SK-N-DZ (cell line): Measurements from ENCODE around the gene ZNF71. TPM values are rescaled to one million over a fixed set of nuclear protein-coding genes. Genes with fewer than 3 reads are reported as not detected.

Source experiments
- DNase-seq: peaks from one replicate; pipeline ENCODE4 v3.0.0-alpha.2; 2015; ENCODE audit warnings: low spot score
- polyA plus RNA-seq, 2 experiments: library from polyadenylated mRNA; depleted of rRNA; stranded (reverse); fragments of >200 nt; gene quantifications; 2 replicates each; pipeline ENCODE4 v1.2.3, GENCODE V29; 2014

Gene ZNF71
- 10.0 and 10.5 TPM in 2 replicates for polyA plus RNA-seq (2014; cell fraction: cytosol; rRNA removed)
- 7.3 and 8.4 TPM in 2 replicates for polyA plus RNA-seq (2014; cell fraction: nucleus; rRNA removed)

- DNase-seq, result peak; percentile 79
Observed at GRCh38 chr19:56594783-56595547, at the start of gene ZNF71. TSS of gene ZNF71 (plus strand) at chr19:56595302. CDS start at chr19:56601559, 6,257 bp downstream.

GRCh38 chr19:56547535-56547934 lies 47.6 kb upstream of the ZNF71 start:
- DNase-seq, result no peak

- no peak for DNase-seq
Observed at GRCh38 chr19:56554272-56554869, 40.7 kb upstream of the ZNF71 start.

GRCh38 chr19:56562766-56563165 lies 32.3 kb upstream of the ZNF71 start:
- DNase-seq, result no peak

GRCh38 chr19:56566904-56567273 lies 28.2 kb upstream of the ZNF71 start:
- DNase-seq, result peak; percentile 63

- DNase-seq, result peak; percentile 86
Observed at GRCh38 chr19:56567274-56568120, 27.6 kb upstream of the ZNF71 start, which contains the start of gene ZNF470. TSS of gene ZNF470 (plus strand) at chr19:56567468. CDS start at chr19:56570312, 2,844 bp downstream.

- DNase-seq, result no peak
Observed at GRCh38 chr19:56572589-56572988, 22.5 kb upstream of the ZNF71 start.

- no peak for DNase-seq
Observed at GRCh38 chr19:56573914-56574313, 21.2 kb upstream of the ZNF71 start.

- DNase-seq, result no peak
Observed at GRCh38 chr19:56577719-56578602, 17.1 kb upstream of the ZNF71 start.

GRCh38 chr19:56594446-56594782 lies 688 bp upstream of the ZNF71 start:
- DNase-seq, result no peak

- DNase-seq, result no peak
Observed at GRCh38 chr19:56595548-56595899, 422 bp downstream of the ZNF71 start.

GRCh38 chr19:56596676-56597075 lies 1.6 kb downstream of the ZNF71 start:
- DNase-seq, result no peak

GRCh38 chr19:56597696-56598095 lies 2.6 kb downstream of the ZNF71 start:
- DNase-seq, result no peak

GRCh38 chr19:56601375-56601774 lies 6.3 kb downstream of the ZNF71 start:
- DNase-seq, result no peak

- DNase-seq, result no peak
Observed at GRCh38 chr19:56603829-56604228, 8.7 kb downstream of the ZNF71 start.

GRCh38 chr19:56608274-56608964 lies 13.3 kb downstream of the ZNF71 start:
- no peak for DNase-seq

- no peak for DNase-seq
Observed at GRCh38 chr19:56611288-56611687, 16.2 kb downstream of the ZNF71 start.

- no peak for DNase-seq
Observed at GRCh38 chr19:56612737-56613136, 17.6 kb downstream of the ZNF71 start.

- no peak for DNase-seq
Observed at GRCh38 chr19:56613639-56614038, 18.5 kb downstream of the ZNF71 start.

GRCh38 chr19:56617531-56617930 lies 22.4 kb downstream of the ZNF71 start:
- DNase-seq, result no peak

GRCh38 chr19:56619121-56619520 lies 24.0 kb downstream of the ZNF71 start:
- DNase-seq, result no peak
